Fibroblast of skin of right quadriceps (primary cell): ENCODE measurements around the gene DHRS9.

Source experiments
- DNase-seq: peaks from one replicate; pipeline ENCODE4 v3.0.0-alpha.2; 2013

The DHRS9 gene

GRCh38 chr2:169065864-169066517 lies 3.4 kb upstream of the DHRS9 start:
- no peak for DNase-seq

GRCh38 chr2:169066897-169067296 lies 2.5 kb upstream of the DHRS9 start:
- no peak for DNase-seq

- no peak for DNase-seq
Observed at GRCh38 chr2:169069833-169070232, 470 bp downstream of the DHRS9 start.

GRCh38 chr2:169071455-169071854 lies 2.1 kb downstream of the DHRS9 start:
- DNase-seq, result no peak

GRCh38 chr2:169072163-169072925 lies 3.0 kb downstream of the DHRS9 start:
- no peak for DNase-seq

- DNase-seq, result no peak
Observed at GRCh38 chr2:169073211-169073962, 4.0 kb downstream of the DHRS9 start.

GRCh38 chr2:169073963-169074751 lies 4.8 kb downstream of the DHRS9 start:
- no peak for DNase-seq

- no peak for DNase-seq
Observed at GRCh38 chr2:169077674-169078240, 8.4 kb downstream of the DHRS9 start.

GRCh38 chr2:169080250-169081069 lies 11.1 kb downstream of the DHRS9 start:
- no peak for DNase-seq

GRCh38 chr2:169081551-169081950 lies 12.2 kb downstream of the DHRS9 start:
- DNase-seq, result no peak

GRCh38 chr2:169082995-169083394 lies 13.6 kb downstream of the DHRS9 start:
- DNase-seq, result no peak

GRCh38 chr2:169086893-169087467 lies 17.6 kb downstream of the DHRS9 start:
- no peak for DNase-seq

- DNase-seq, result no peak
Observed at GRCh38 chr2:169087757-169088379, 18.5 kb downstream of the DHRS9 start.

- DNase-seq, result no peak
Observed at GRCh38 chr2:169089182-169089581, 19.8 kb downstream of the DHRS9 start.

GRCh38 chr2:169090133-169090820 lies 20.9 kb downstream of the DHRS9 start:
- DNase-seq, result peak; percentile 8

GRCh38 chr2:169091256-169091655 lies 21.9 kb downstream of the DHRS9 start:
- DNase-seq, result no peak

- peak; percentile 9 for DNase-seq
Observed at GRCh38 chr2:169091761-169092519, 22.6 kb downstream of the DHRS9 start.

GRCh38 chr2:169093535-169093934 lies 24.2 kb downstream of the DHRS9 start:
- no peak for DNase-seq

GRCh38 chr2:169094676-169095075 lies 25.3 kb downstream of the DHRS9 start:
- DNase-seq, result no peak
